Activated CD4-positive, alpha-beta T cell treated with anti-CD3 and anti-CD28 coated beads for 36 hours (primary cell): ENCODE data around the gene RBM15B. TPM values are rescaled to one million over a fixed set of nuclear protein-coding genes. Genes with fewer than 3 reads are reported as not detected.

ENCODE experiments used
- total RNA-seq, 2 experiments: library from RNA; stranded (reverse); gene quantifications; one replicate each; pipeline ENCODE4 v1.2.3, GENCODE V29; 2021

The RBM15B gene
- total RNA-seq, 2 experiments from 2014 or later: 20.9 to 21.5 TPM

Other genes with a start within 250 kb of the RBM15B start
- 100 to 1,000 TPM; 124 to 129 TPM for gene MANF, start 6.0 kb upstream of the RBM15B start, total RNA-seq
- gene DCAF1, start 108.7 kb downstream of the RBM15B start, total RNA-seq: 10 to 100 TPM; 40.6 to 41.6 TPM
- gene RAD54L2, start 147.4 kb downstream of the RBM15B start, total RNA-seq: 10 to 100 TPM; 24.9 to 27.4 TPM